Peyer's patch (tissue), 4 donors: ENCODE data around the gene FUT9. TPM values are rescaled to one million over a fixed set of nuclear protein-coding genes. Genes with fewer than 3 reads are reported as not detected.

Experiments used
- DNase-seq, 3 donors: peaks; one replicate each; pipeline ENCODE4 v3.0.0-alpha.2; 2017 to 2019
- H3K27ac ChIP-seq, 4 donors: fragments of 200-600 bp; sonication (generic); one replicate each; pipeline ENCODE4 v1.5.1; 2016 to 2019
- H3K27me3 ChIP-seq, 2 donors: fragments of 200-600 bp; sonication (generic); one replicate each; pipeline ENCODE4 v1.5.1; 2019
- H3K36me3 ChIP-seq, 3 donors: fragments of 200-600 bp; sonication (generic); one replicate each; pipeline ENCODE4 v1.5.1; 2016 to 2019
- H3K4me1 ChIP-seq, 4 donors: fragments of 200-600 bp; sonication (generic); one replicate each; pipeline ENCODE4 v1.5.1; 2016 to 2019
- H3K4me3 ChIP-seq, 4 donors: fragments of 200-600 bp; sonication (generic); 1 replicate in 3 of 4; 2 replicates in 1 of 4; pipeline ENCODE4 v1.5.1; 2016 to 2019; ENCODE audit warnings: mild to moderate bottlenecking in 1 of 4
- H3K9me3 ChIP-seq, 4 donors: fragments of 200-600 bp; sonication (generic); one replicate each; pipeline ENCODE4 v1.5.1; 2016 to 2019; ENCODE audit warnings: mild to moderate bottlenecking in 1 of 4
- CTCF ChIP-seq, 6 experiments: fragments of 450-650 bp in 4 of 6; fragments of 200-600 bp in 2 of 6; sonication (generic) in 1 of 6; IDR thresholded peaks; one replicate each; pipeline ENCODE4 v1.5.1; 2017 to 2019; ENCODE audit warnings: antibody characterized with exemption in 6 of 6, mild to moderate bottlenecking in 3 of 6, moderate library complexity in 1 of 6
- POLR2A ChIP-seq, 2 donors: fragments of 450-650 bp; IDR thresholded peaks; one replicate each; pipeline ENCODE4 v1.5.1; 2017; ENCODE audit warnings: antibody characterized with exemption in 2 of 2, mild to moderate bottlenecking in 2 of 2, moderate library complexity in 2 of 2
- total RNA-seq, 4 donors: library from RNA; depleted of rRNA; stranded (reverse); fragments of >200 nt; gene quantifications; one replicate each; pipeline ENCODE4 v1.1.0, GENCODE V29; 2016

FUT9 gene
- total RNA-seq, 4 donors from 2014 or later = not detected

GRCh38 chr6:96124778-96125177 lies 109.0 kb downstream of the FUT9 start:
- no peak overlapping the region for H3K4me3 ChIP-seq
- TF ChIP-seq POLR2A (IDR thresholded peaks at IDR 0.05) (no peak), CTCF (IDR thresholded peaks at IDR 0.05) (no peak)

GRCh38 chr6:96138406-96138805 lies 122.6 kb downstream of the FUT9 start:
- no peak overlapping the region for H3K4me3 ChIP-seq

More at GRCh38 chr6:96124778-96125177, 109.0 kb downstream of the FUT9 start:
- no peak for DNase-seq
- H3K4me1 ChIP-seq = no peaks in the 10 kb centered on the region
- H3K27ac ChIP-seq = no peak overlapping the region
- no peaks in the 10 kb centered on the region for H3K36me3 ChIP-seq
- no peaks in the 10 kb centered on the region for H3K9me3 ChIP-seq
- H3K27me3 ChIP-seq = no peaks in the 10 kb centered on the region

GRCh38 chr6:96142142-96142541 lies 126.4 kb downstream of the FUT9 start:
- Histone ChIP-seq H3K27me3 (no peaks in the 10 kb centered on the region), H3K4me1 (no peaks in the 10 kb centered on the region), H3K27ac (no peak overlapping the region), H3K9me3 (no peaks in the 10 kb centered on the region), H3K36me3 (no peaks in the 10 kb centered on the region), H3K4me3 (no peak overlapping the region)
- no peak for DNase-seq
- TF ChIP-seq POLR2A (IDR thresholded peaks at IDR 0.05) (no peak), CTCF (IDR thresholded peaks at IDR 0.05) (no peak)

More at GRCh38 chr6:96138406-96138805, 122.6 kb downstream of the FUT9 start:
- H3K9me3 ChIP-seq = no peaks in the 10 kb centered on the region
- no peaks in the 10 kb centered on the region for H3K36me3 ChIP-seq
- no peak for TF ChIP-seq CTCF (IDR thresholded peaks at IDR 0.05)
- H3K4me1 ChIP-seq = no peaks in the 10 kb centered on the region
- no peak for DNase-seq
- H3K27ac ChIP-seq = no peak overlapping the region
- H3K27me3 ChIP-seq = no peaks in the 10 kb centered on the region

- Histone ChIP-seq H3K27me3 (no peaks in the 10 kb centered on the region), H3K27ac (no peak overlapping the region), H3K4me3 (no peak overlapping the region), H3K9me3 (no peaks in the 10 kb centered on the region), H3K4me1 (no peaks in the 10 kb centered on the region), H3K36me3 (no peaks in the 10 kb centered on the region)
- no peak for DNase-seq
- TF ChIP-seq CTCF (IDR thresholded peaks at IDR 0.05) (no peak), POLR2A (IDR thresholded peaks at IDR 0.05) (no peak)
These were observed 134.7 kb downstream of the FUT9 start for GRCh38 chr6:96150431-96150830.

- Histone ChIP-seq H3K9me3 (no peaks in the 10 kb centered on the region), H3K36me3 (no peaks in the 10 kb centered on the region), H3K27ac (no peak overlapping the region), H3K27me3 (no peaks in the 10 kb centered on the region), H3K4me1 (no peaks in the 10 kb centered on the region), H3K4me3 (no peak overlapping the region)
- no peak for TF ChIP-seq CTCF (IDR thresholded peaks at IDR 0.05)
- no peak for TF ChIP-seq POLR2A (IDR thresholded peaks at IDR 0.05)
- DNase-seq = no peak
These were observed 135.9 kb downstream of the FUT9 start for GRCh38 chr6:96151707-96152106.

- Histone ChIP-seq H3K9me3 (no peaks in the 10 kb centered on the region), H3K27me3 (no peaks in the 10 kb centered on the region), H3K36me3 (no peaks in the 10 kb centered on the region), H3K4me1 (no peaks in the 10 kb centered on the region), H3K27ac (no peak overlapping the region), H3K4me3 (no peak overlapping the region)
- no peak for TF ChIP-seq CTCF (IDR thresholded peaks at IDR 0.05)
- no peak for TF ChIP-seq POLR2A (IDR thresholded peaks at IDR 0.05)
- DNase-seq = no peak
These were observed 136.4 kb downstream of the FUT9 start for GRCh38 chr6:96152114-96152708.
